Upper lobe of right lung (tissue), 1 donor: Measurements from ENCODE around the gene TBC1D21. TPM values are rescaled to one million over a fixed set of nuclear protein-coding genes. Genes with fewer than 3 reads are reported as not detected.

ENCODE experiments used
- ATAC-seq: fragments of 200-7000 bp; cut with Tn5 transposase; one replicate; pipeline ENCODE4 v1.9.1; 2020; ENCODE audit warnings: mild to moderate bottlenecking, moderate library complexity
- DNase-seq: peaks from one replicate; pipeline ENCODE4 v3.0.0-alpha.2; 2020
- H3K27ac ChIP-seq: fragments of 200-600 bp; one replicate; pipeline ENCODE4 v1.8.0; 2022
- H3K27me3 ChIP-seq: fragments of 200-600 bp; one replicate; pipeline ENCODE4 v1.8.0; 2022; ENCODE audit warnings: mild to moderate bottlenecking
- H3K36me3 ChIP-seq: fragments of 200-600 bp; one replicate; pipeline ENCODE4 v1.8.0; 2022
- H3K4me1 ChIP-seq: fragments of 200-600 bp; one replicate; pipeline ENCODE4 v1.8.0; 2022
- H3K4me3 ChIP-seq: fragments of 200-600 bp; one replicate; pipeline ENCODE4 v1.8.0; 2022; ENCODE audit warnings: mild to moderate bottlenecking
- H3K9me3 ChIP-seq: fragments of 200-600 bp; one replicate; pipeline ENCODE4 v1.8.0; 2022
- intact Hi-C: fragments of 100-400 bp; cut with DNase I; formaldehyde crosslinking; loops from one replicate; pipeline ENCODE4 v1.11.0; 2022
- total RNA-seq: library from RNA; stranded (reverse); fragmentation: NEBNext Ultra II Directional; extraction: Animal tissue kit (Norgen Biotek cat#: 25700); gene quantifications from one replicate; pipeline ENCODE4 v1.2.1, GENCODE V29; 2021
- TF ChIP-seq, protein P1 (sequence below): fragments of 200-600 bp; IDR thresholded peaks from one replicate; pipeline ENCODE4 v1.8.0; 2022; ENCODE audit warnings: antibody characterized with exemption
- donor health status: DM: no; HTN: yes; CAD: no; lungs with severe emphysema.

The TBC1D21 gene
- total RNA-seq, 1 donor from 2014 or later = not detected

DNA sequence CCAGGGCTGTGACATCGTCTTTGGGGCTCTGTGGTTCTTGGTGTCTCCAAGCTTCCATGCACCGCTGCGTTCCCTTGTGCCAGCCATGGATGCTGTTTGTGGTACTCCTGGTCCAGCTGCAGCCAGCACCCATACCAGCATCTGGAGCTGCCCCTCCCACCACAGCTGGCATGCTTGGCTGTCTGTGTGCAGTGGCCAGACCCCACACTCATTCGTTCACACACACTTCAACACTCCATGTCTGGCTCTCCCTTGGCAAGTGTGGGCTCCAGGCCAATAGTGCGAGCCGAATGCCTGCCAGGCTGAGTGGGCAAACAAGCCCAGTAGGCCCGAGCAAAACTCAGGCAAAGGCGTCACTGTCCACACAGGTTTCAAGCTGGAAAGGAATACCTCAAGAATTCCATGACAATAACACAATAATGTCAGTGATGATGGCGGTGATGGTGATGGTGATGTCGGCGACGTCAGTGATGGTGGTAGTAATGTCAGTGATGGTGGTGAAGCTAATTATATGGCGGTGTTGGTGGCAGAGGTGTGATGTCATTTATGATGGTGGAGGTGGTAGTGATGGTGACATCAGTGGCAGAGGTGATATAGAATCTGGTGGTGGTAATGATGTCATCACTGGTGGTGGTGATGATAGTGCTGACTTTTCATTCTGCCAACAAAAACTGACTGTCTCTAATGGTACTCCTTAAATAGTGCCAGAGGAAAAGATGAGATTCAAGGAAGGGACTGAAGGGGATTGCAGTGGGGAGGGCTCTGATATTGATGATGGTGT, 19.3 kb downstream of the TBC1D21 start:
- Histone ChIP-seq H3K27ac (no peak overlapping the region), H3K4me3 (no peak overlapping the region), H3K4me1 (no peaks in the 10 kb centered on the region), H3K27me3 (peaks cover 5% of the 10 kb centered on the region), H3K36me3 (no peaks in the 10 kb centered on the region), H3K9me3 (no peaks in the 10 kb centered on the region)
- DNase-seq = no peak
- ATAC-seq = no peak
- TF ChIP-seq, protein P1, sequence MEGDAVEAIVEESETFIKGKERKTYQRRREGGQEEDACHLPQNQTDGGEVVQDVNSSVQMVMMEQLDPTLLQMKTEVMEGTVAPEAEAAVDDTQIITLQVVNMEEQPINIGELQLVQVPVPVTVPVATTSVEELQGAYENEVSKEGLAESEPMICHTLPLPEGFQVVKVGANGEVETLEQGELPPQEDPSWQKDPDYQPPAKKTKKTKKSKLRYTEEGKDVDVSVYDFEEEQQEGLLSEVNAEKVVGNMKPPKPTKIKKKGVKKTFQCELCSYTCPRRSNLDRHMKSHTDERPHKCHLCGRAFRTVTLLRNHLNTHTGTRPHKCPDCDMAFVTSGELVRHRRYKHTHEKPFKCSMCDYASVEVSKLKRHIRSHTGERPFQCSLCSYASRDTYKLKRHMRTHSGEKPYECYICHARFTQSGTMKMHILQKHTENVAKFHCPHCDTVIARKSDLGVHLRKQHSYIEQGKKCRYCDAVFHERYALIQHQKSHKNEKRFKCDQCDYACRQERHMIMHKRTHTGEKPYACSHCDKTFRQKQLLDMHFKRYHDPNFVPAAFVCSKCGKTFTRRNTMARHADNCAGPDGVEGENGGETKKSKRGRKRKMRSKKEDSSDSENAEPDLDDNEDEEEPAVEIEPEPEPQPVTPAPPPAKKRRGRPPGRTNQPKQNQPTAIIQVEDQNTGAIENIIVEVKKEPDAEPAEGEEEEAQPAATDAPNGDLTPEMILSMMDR = no peak
- intact Hi-C loops = no loop called here

GRCh38 chr15:73894133-73894814, 20.9 kb downstream of the TBC1D21 start:
- TF ChIP-seq, protein P1 = no peak
- H3K4me3 ChIP-seq = no peak overlapping the region
- no peaks in the 10 kb centered on the region for H3K9me3 ChIP-seq
- H3K27ac ChIP-seq = no peak overlapping the region
- H3K27me3 ChIP-seq = peaks cover 5% of the 10 kb centered on the region
- ATAC-seq (no peak), DNase-seq (no peak)
- intact Hi-C loops = no loop called here
- no peaks in the 10 kb centered on the region for H3K4me1 ChIP-seq
- H3K36me3 ChIP-seq = no peaks in the 10 kb centered on the region

- intact Hi-C loops = no loop called here
- Histone ChIP-seq H3K4me1 (no peaks in the 10 kb centered on the region), H3K9me3 (no peaks in the 10 kb centered on the region), H3K27me3 (peaks cover 5% of the 10 kb centered on the region), H3K27ac (no peak overlapping the region), H3K4me3 (no peak overlapping the region), H3K36me3 (no peaks in the 10 kb centered on the region)
- TF ChIP-seq, protein P1 = peak; percentile 75
- ATAC-seq = peak; percentile 83
- DNase-seq = peak; percentile 69
These were observed 24.3 kb downstream of the TBC1D21 start for GRCh38 chr15:73897441-73898261.

DNA sequence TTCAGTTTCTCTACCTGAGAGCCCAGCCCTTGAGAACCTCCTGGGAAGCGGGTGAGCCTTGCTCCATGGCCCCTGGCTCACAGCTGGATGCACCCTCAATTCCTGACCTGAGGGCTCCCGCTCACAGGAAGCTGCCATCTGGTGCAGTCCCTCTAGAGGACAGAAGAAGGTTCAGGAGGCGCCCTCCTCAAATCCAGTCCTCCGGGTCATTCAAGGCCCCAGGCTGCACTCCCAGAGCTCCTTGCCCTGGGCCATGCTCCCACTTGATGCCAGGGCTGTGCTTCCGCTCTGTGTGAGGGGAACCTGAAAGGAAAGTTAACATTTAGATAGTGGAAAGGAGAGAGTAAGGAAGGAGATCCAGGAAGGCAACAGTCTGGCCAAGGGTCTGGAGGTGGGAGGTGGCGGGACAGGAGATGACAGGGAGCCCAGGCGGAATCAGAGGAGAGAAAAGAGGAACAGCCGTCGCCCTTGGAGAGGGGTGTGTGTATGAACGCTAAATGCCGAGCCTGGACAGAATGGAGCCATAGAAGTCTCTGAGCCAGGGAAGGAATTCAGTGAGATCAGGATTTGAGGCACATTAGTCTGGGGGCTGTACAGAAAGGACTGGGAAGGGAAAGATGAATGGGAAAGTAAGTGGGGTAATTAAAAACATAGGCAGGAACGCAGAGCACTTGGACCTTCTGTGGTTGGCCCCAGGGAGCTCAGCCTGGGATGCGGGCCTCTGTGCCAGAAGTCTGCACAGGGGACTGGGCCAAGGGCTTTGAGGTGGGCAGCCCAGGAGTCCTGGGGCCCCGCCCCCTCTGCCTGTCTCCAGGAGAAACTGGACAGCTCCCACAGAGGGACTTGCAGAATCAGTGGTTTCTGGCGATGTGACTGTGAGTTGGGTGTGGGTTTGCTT, 26.1 kb downstream of the TBC1D21 start:
- no peak for ATAC-seq
- intact Hi-C loops = no loop called here

More for the DNA sequence above, 26.1 kb downstream of the TBC1D21 start:
- no peaks in the 10 kb centered on the region for H3K36me3 ChIP-seq
- no peaks in the 10 kb centered on the region for H3K9me3 ChIP-seq
- peaks cover under 1% of the 10 kb centered on the region for H3K27me3 ChIP-seq
- no peak for DNase-seq
- no peak overlapping the region for H3K27ac ChIP-seq
- H3K4me3 ChIP-seq = no peak overlapping the region
- H3K4me1 ChIP-seq = no peaks in the 10 kb centered on the region
- TF ChIP-seq, protein P1 = no peak
